Measurements from ENCODE around the gene CDR2L.
"Not testable (repeated sequence)": the region's sequence is repeated elsewhere in the genome, so short reads cannot be mapped to it uniquely, and the experiment has no call there.

CDR2L gene

GRCh38 chr17:75036643-75037268, 49.3 kb downstream of the CDR2L start:
- DNase-seq (ENCODE audit: extremely low read depth in 1 of 2, low read depth in 1 of 2): peak; percentile 69 to 90

DNA sequence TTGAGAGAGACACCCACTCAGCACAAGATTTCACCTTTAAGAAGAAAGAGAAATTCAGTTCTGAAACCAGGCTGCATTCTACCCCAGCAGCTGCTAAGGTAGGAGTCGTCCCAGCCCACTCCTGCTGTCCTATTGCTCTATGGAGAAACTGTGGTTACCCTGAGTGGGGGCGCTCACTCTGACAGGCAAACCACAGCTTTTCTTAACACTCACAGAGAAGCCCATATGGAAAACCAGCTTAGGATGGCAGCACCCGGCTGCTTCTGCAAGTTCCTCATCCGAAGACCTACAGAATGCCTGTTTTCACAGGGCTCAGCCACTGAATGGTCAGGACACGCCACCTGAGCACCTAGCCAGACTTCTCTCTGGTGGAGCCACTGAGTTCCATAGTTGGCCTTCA, 51.8 kb downstream of the CDR2L start:
- DNase-seq (ENCODE audit: extremely low read depth in 1 of 2, low read depth in 1 of 2): no peak

GRCh38 chr17:75041656-75042280, 54.3 kb downstream of the CDR2L start:
- DNase-seq (ENCODE audit: extremely low read depth in 1 of 2, low read depth in 1 of 2): no peak

DNA sequence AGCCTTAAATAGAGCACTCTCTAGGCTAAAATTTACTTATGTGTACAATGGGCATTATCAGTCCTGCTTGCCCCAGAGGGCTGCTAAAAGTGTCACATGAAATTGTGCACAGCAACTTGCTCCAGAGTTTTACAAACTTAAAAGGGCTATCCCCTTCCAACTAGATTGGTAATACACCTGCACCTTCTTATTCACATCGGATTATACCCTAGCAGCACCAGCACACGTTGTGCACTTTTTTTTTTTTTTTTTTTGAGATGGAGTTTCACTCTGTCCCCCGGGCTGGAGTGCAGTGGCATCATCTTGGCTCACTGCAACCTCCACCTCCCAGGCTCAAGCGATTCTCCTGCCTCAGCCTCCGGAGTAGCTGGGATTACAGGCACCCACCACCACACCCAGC, 56.4 kb downstream of the CDR2L start:
- DNase-seq (ENCODE audit: extremely low read depth in 1 of 2, low read depth in 1 of 2): not testable (repeated sequence)

GRCh38 chr17:75044716-75045115, 57.3 kb downstream of the CDR2L start:
- DNase-seq (ENCODE audit: extremely low read depth in 1 of 2, low read depth in 1 of 2): no peak

DNA sequence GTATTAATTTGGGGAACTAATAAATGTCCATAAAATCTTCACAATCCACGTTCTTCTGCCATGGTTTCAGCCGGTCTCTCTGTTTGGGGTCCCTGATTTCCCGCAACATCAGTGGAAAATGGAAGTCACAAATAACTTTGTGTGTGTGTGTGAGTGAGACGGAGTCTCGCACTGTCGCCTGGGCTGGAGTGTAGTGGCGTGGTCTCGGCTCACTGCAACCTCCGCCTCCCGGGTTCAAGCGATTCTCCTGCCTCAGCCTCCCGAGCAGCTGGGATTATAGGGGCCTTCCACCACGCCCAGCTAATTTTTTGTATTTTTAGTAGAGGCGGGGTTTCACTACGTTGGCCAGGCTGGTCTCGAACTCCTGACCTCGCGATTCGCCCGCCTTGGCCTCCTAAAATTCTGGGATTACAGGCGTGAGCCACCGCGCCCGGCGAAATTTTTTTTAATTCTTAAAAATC, 58.5 kb downstream of the CDR2L start:
- DNase-seq (ENCODE audit: extremely low read depth in 1 of 2, low read depth in 1 of 2): not testable (repeated sequence)

GRCh38 chr17:75046407-75047289, 59.2 kb downstream of the CDR2L start, which contains the start of the genes ATP5PD and KCTD2:
ATP5PD (minus strand) TSS chr17:75046969; CDS start chr17:75042650, 4,319 bp downstream.
KCTD2 (plus strand) TSS chr17:75047225; CDS start chr17:75047251, 26 bp downstream.
- peak; percentile 84 to 90 for DNase-seq (ENCODE audit: extremely low read depth in 1 of 2, low read depth in 1 of 2)

DNA sequence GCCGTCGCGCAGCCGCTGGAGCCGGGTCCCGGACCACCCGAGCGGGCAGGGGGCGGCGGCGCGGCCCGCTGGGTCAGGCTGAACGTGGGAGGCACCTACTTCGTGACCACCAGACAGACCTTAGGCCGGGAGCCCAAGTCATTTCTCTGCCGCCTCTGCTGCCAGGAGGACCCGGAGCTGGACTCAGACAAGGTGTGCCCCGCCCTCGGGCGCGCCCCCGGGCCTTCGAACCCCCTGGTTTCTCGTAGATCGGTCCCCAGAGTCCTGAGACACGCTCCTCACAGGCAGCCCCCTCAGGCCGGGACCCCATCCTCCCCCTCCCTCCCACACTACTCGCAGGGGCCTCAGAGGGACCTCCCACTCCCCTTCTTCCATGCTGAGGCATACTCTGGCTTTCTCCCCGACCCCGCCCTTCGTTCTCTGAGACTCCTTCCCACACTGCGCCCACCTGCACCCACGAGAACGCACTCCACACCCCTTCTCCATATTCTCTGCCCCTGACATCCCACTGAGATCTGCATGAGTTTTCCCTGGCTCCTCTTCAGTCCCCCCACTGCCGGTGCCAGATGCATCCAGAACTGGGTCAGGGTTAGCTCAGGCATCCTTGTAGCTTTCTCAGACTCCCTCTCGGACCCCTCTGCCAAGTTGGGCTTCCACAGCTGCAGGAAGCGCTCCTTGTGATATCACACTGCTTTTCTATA, 60.1 kb downstream of the CDR2L start:
- peak in 1 of 2 donors; percentile 14 for DNase-seq (ENCODE audit: extremely low read depth in 1 of 2, low read depth in 1 of 2)

DNA sequence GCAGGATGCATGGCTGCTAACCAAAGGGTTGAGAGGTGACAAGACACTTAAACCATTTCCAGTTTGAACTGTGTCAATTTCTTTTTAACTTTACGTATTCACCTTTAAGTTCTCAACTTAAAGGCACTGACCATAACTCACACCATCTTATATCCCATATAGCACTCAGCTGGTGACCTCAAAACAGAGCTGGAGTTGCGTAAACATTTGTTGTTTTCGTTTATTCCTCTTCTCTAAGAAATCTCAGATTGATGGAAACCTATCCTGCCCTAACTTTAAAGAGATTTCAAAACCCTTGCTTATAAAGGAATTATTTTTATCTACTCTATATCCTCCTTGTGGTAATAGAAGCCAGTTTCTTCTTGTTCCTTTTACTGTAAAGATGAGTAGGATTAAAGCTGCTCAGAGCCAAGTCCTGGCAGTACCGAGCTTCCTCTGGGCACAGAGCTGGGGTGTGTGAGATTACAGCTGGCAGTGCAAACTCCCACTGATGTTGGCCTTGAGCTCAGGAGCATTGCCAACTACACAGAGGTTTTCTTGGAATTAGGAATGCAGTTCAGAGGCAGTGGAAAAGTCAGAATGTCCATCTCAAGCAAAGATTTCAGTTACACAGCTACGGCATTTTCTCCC, 60.9 kb downstream of the CDR2L start:
- DNase-seq (ENCODE audit: extremely low read depth in 1 of 2, low read depth in 1 of 2): no peak

GRCh38 chr17:75049057-75049456, 61.6 kb downstream of the CDR2L start:
- DNase-seq (ENCODE audit: extremely low read depth in 1 of 2, low read depth in 1 of 2): no peak

DNA sequence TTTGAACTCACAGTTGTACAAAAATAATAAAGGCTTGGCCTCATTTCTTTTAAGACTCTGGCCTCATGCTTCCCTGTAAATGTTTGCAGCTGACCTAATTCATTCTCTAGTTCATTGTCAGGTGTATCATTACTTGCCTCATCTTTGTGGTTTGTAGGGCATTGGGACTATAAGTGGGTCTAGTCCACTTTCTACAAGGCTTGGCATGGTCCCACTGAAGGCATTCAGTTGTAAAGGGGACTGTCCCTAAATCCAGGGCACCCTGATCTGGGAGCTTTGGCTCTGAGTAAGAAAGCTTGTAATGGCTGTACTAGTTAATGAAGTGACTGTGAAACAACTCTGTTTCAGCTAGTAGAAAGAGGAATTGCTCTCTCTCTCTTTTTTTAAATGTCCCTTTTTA, 62.3 kb downstream of the CDR2L start:
- DNase-seq (ENCODE audit: extremely low read depth in 1 of 2, low read depth in 1 of 2): no peak

- no peak for DNase-seq (ENCODE audit: extremely low read depth in 1 of 2, low read depth in 1 of 2)
Measured at GRCh38 chr17:75051941-75052340, 64.5 kb downstream of the CDR2L start.

All from activated CD8-positive, alpha-beta memory T cell treated with anti-CD3 and anti-CD28 coated beads for 1 hour (primary cell).